ENCODE data around the gene OVCA2. TPM values are rescaled to one million over a fixed set of nuclear protein-coding genes. Genes with fewer than 3 reads are reported as not detected.

Gene OVCA2
- total RNA-seq, 1 donor from 2014 or later: 21.9 TPM

DNA sequence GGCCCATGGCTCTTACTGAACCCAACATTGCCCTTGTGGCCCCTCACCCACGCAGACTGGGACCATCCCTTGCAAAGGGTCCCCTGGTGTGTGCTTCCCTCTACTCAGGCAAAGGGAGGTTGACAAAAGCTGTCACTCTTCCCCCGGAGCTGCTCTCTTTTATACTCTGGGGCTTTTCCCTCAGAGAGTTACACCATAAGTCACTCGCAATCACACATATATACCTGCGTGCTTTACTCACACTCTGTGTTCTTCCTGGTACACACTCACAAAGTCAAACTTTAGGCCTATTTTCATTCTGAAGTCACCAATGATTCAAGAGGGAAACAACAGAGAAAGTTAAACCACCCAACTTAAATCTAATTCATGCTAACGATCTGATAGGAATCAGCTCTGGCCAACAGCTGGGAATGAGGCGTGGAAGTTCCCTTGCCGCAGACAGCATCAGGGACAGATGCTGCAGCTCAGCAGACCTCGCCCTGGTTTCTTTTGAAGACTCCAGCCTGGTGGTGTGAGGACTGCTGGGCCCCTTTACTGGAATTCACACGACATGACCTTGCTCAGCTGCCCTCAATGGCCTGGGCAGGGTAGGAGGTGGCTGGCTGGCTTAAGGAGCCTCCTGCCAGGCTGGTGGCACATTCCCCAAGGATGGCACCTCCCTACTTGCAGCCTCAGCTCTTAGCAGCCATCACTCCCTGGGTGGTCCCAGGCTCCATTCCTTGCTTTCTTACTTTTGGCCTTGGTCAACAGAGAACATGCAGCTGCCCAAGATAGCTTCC, 40.4 kb downstream of the OVCA2 start:
- TF ChIP-seq, protein P1, sequence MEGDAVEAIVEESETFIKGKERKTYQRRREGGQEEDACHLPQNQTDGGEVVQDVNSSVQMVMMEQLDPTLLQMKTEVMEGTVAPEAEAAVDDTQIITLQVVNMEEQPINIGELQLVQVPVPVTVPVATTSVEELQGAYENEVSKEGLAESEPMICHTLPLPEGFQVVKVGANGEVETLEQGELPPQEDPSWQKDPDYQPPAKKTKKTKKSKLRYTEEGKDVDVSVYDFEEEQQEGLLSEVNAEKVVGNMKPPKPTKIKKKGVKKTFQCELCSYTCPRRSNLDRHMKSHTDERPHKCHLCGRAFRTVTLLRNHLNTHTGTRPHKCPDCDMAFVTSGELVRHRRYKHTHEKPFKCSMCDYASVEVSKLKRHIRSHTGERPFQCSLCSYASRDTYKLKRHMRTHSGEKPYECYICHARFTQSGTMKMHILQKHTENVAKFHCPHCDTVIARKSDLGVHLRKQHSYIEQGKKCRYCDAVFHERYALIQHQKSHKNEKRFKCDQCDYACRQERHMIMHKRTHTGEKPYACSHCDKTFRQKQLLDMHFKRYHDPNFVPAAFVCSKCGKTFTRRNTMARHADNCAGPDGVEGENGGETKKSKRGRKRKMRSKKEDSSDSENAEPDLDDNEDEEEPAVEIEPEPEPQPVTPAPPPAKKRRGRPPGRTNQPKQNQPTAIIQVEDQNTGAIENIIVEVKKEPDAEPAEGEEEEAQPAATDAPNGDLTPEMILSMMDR (IDR thresholded peaks at IDR 0.05; ENCODE audit: unreplicated experiment): no peak
- H3K4me1 Mint-ChIP-seq (ENCODE audit: low read depth): peaks cover 19% of the 10 kb centered on the region
- DNase-seq (ENCODE audit: low spot score, unreplicated experiment): no peak
- no peaks in the 10 kb centered on the region for H3K9me3 Mint-ChIP-seq (ENCODE audit: low read depth)
- peaks cover 17% of the 10 kb centered on the region for H3K36me3 Mint-ChIP-seq (ENCODE audit: insufficient read depth)
- H3K4me3 Mint-ChIP-seq (ENCODE audit: low read depth): no peak overlapping the region
- H3K27ac Mint-ChIP-seq: no peak overlapping the region
- no peaks in the 10 kb centered on the region for H3K27me3 Mint-ChIP-seq

DNA sequence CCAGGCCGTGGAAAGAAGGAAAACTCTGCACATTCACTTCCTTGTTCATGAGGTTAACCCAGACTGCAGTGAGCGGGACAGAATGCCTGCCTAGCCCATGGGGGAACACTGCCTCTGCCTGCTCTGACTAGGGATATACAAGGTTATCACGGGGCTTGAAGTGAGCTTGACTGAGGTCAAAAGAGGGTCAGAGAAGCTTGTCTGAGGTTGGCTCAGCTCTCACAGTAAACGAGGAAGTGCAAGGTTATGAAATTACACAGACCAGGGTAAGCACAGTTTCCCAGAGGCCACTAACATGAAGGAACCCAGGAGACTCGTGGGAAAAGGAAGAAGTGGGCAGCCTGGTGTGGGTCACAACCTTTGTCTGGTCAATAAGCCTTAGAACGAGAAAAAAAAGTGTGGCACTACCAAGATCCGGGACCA, 41.8 kb downstream of the OVCA2 start:
- H3K9me3 Mint-ChIP-seq (ENCODE audit: low read depth): no peaks in the 10 kb centered on the region
- TF ChIP-seq, protein P1 (IDR thresholded peaks at IDR 0.05; ENCODE audit: unreplicated experiment): no peak
- peak overlapping the region; percentile 57 for H3K27ac Mint-ChIP-seq
- peaks cover 9% of the 10 kb centered on the region for H3K36me3 Mint-ChIP-seq (ENCODE audit: insufficient read depth)
- H3K4me3 Mint-ChIP-seq (ENCODE audit: low read depth): no peak overlapping the region
- DNase-seq (ENCODE audit: low spot score, unreplicated experiment): no peak
- no peaks in the 10 kb centered on the region for H3K27me3 Mint-ChIP-seq
- H3K4me1 Mint-ChIP-seq (ENCODE audit: low read depth): peaks cover 22% of the 10 kb centered on the region

DNA sequence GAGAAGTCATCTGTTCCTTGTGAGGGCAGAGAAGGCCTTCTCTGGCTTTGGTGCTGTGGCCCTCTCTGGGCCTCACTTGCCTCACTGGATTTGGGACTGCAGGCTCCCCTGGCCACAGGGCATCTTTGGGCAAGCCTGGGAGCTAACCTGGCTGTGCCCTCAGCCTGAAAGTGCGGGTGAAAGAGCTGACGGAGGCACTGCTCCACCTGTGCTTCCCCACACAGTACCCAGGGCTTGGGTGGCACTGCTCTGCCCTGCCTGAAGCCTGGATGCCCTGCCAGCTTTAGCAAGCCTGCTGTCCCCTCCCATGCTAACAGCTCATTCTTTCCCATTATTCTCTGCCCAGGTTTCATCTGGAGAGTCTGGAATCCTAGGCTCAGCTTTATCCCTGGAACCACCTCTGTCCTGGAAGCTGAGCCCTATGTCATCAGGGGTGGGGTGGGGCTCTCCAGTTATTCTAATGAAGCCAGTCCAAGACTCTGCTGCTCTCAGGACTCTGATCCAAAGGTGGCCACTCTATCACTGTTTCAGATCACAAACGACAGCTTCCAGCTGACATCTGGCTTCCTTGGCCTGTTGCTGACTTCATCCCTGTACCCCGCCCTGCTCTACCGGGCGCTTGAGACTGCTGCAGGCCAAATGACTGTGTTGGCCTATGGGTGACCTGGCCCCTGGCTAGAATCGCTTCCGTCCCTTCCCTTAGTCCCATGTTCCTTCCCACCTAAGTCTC, 42.4 kb downstream of the OVCA2 start:
- H3K27me3 Mint-ChIP-seq: no peaks in the 10 kb centered on the region
- TF ChIP-seq, protein P1 (IDR thresholded peaks at IDR 0.05; ENCODE audit: unreplicated experiment): no peak
- peaks cover 7% of the 10 kb centered on the region for H3K36me3 Mint-ChIP-seq (ENCODE audit: insufficient read depth)
- H3K9me3 Mint-ChIP-seq (ENCODE audit: low read depth): no peaks in the 10 kb centered on the region
- no peak overlapping the region for H3K27ac Mint-ChIP-seq
- peaks cover 22% of the 10 kb centered on the region for H3K4me1 Mint-ChIP-seq (ENCODE audit: low read depth)
- DNase-seq (ENCODE audit: low spot score, unreplicated experiment): no peak
- no peak overlapping the region for H3K4me3 Mint-ChIP-seq (ENCODE audit: low read depth)

DNA sequence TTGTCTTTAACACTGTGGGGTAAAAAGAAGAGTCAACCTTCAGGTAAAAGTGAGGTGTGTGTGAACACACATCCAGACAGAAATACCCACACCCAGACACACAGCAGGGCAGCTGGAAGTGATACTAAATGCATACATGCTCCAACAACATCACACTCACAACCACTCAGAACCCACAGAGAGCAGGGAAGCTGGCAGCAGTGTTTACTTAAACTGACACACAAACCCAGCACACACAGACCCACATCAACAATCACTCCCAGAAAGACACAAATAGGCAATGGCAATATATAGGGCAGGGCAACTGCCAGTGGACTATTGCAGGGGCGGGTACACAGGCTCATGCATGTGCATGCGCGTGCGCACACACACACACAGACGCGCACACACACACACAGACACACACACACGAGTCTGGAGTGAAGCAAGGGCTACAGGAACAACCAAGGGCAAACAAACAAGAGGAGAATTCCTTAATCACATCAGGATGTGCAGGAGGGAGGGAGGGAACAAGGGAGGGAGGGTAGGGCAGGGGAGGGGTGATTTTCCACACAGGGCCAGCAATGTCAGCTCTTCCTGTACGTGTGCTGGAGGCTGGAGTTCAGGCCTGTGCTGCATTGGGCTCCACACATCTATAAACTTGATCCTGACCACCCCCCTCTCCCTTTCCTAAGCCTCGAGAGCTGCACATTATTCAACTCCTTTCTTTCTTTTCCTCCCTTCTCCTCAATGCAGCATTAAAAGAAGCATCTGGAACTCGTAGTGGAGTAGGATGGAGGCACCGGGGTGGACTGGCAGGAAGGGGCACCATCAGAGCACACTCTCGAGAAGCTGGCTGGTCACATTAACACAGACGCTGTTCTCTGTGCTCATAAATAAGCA, 43.2 kb downstream of the OVCA2 start:
- H3K27me3 Mint-ChIP-seq: no peaks in the 10 kb centered on the region
- TF ChIP-seq, protein P1 (IDR thresholded peaks at IDR 0.05; ENCODE audit: unreplicated experiment): no peak
- no peak for DNase-seq (ENCODE audit: low spot score, unreplicated experiment)
- H3K4me3 Mint-ChIP-seq (ENCODE audit: low read depth): no peak overlapping the region
- H3K27ac Mint-ChIP-seq: no peak overlapping the region
- H3K9me3 Mint-ChIP-seq (ENCODE audit: low read depth): no peaks in the 10 kb centered on the region
- H3K36me3 Mint-ChIP-seq (ENCODE audit: insufficient read depth): peaks cover 6% of the 10 kb centered on the region
- H3K4me1 Mint-ChIP-seq (ENCODE audit: low read depth): peaks cover 22% of the 10 kb centered on the region

DNA sequence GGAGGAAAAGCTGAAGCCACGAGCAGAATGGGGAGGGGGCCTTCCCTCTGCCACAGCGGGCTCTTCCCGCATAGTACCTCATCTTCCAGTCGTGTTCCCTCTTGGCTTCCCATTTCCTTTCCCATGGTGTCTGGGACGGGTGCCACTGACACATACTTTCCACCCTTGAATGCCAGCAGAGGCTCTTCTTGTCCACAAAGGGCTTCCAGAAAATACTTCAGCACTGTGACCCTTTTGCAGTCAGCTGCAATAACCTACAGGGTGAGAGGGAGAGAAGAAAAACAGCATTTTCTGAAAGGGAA, 43.8 kb downstream of the OVCA2 start:
- TF ChIP-seq, protein P1 (IDR thresholded peaks at IDR 0.05; ENCODE audit: unreplicated experiment): no peak
- Mint-ChIP-seq H3K4me1 (ENCODE audit: low read depth) (peaks cover 22% of the 10 kb centered on the region), H3K27me3 (no peaks in the 10 kb centered on the region), H3K4me3 (ENCODE audit: low read depth) (no peak overlapping the region), H3K9me3 (ENCODE audit: low read depth) (no peaks in the 10 kb centered on the region), H3K27ac (no peak overlapping the region), H3K36me3 (ENCODE audit: insufficient read depth) (peaks cover 5% of the 10 kb centered on the region)
- DNase-seq (ENCODE audit: low spot score, unreplicated experiment): no peak

All from progenitor cell of endocrine pancreas (in vitro differentiated cells).